GM10847 (cell line): ENCODE measurements around the gene SLC36A4.

ENCODE experiments used
- POLR2A ChIP-seq: IDR thresholded peaks from 2 replicates; pipeline ENCODE4 v1.6.1; 2011; ENCODE audit not compliant: insufficient read length; ENCODE audit errors: extremely low read depth

Gene SLC36A4

GRCh38 chr11:93197380-93198214, at the start of gene SLC36A4:
Gene SLC36A4, minus strand, starts transcription at chr11:93197991. Its CDS starts 159 bp downstream, at chr11:93197832.
- TF ChIP-seq POLR2A: peak; percentile 49

- no peak for TF ChIP-seq POLR2A
These were observed 46.2 kb upstream of the SLC36A4 start for GRCh38 chr11:93244018-93244417.

GRCh38 chr11:93239966-93240365, 42.2 kb upstream of the SLC36A4 start:
- TF ChIP-seq POLR2A: no peak

- no peak for TF ChIP-seq POLR2A
These were observed 41.2 kb upstream of the SLC36A4 start for GRCh38 chr11:93238956-93239355.

- TF ChIP-seq POLR2A: no peak
These were observed 39.2 kb upstream of the SLC36A4 start for GRCh38 chr11:93236741-93237675.

GRCh38 chr11:93234602-93235207, 36.9 kb upstream of the SLC36A4 start:
- TF ChIP-seq POLR2A: no peak

- TF ChIP-seq POLR2A: no peak
These were observed 32.1 kb upstream of the SLC36A4 start for GRCh38 chr11:93229876-93230275.

GRCh38 chr11:93225662-93226061, 27.9 kb upstream of the SLC36A4 start:
- no peak for TF ChIP-seq POLR2A

- no peak for TF ChIP-seq POLR2A
These were observed 23.7 kb upstream of the SLC36A4 start for GRCh38 chr11:93221539-93221938.

- no peak for TF ChIP-seq POLR2A
These were observed 22.3 kb upstream of the SLC36A4 start for GRCh38 chr11:93220078-93220477.

- no peak for TF ChIP-seq POLR2A
These were observed 21.6 kb upstream of the SLC36A4 start for GRCh38 chr11:93219440-93219839.

- no peak for TF ChIP-seq POLR2A
These were observed 18.8 kb upstream of the SLC36A4 start for GRCh38 chr11:93216511-93217101.

- TF ChIP-seq POLR2A: no peak
These were observed 15.8 kb upstream of the SLC36A4 start for GRCh38 chr11:93213622-93214021.

- no peak for TF ChIP-seq POLR2A
These were observed 14.3 kb upstream of the SLC36A4 start for GRCh38 chr11:93212094-93212493.

GRCh38 chr11:93209466-93209865, 11.7 kb upstream of the SLC36A4 start:
- no peak for TF ChIP-seq POLR2A
